Suprapubic skin (tissue), 4 donors: ENCODE results near the gene PNPLA1.

Experiments used
- EP300 ChIP-seq: sonication (generic); formaldehyde crosslinking; IDR thresholded peaks from one replicate; pipeline ENCODE4 v1.6.1; 2017; ENCODE audit warnings: antibody characterized with exemption
- POLR2A ChIP-seq, 2 donors: fragments of 450-650 bp; IDR thresholded peaks; one replicate each; pipeline ENCODE4 v1.6.1; 2017; ENCODE audit warnings: antibody characterized with exemption in 2 of 2, mild to moderate bottlenecking in 2 of 2, moderate library complexity in 2 of 2
- POLR2AphosphoS5 ChIP-seq, 3 donors: sonication (generic); formaldehyde crosslinking; IDR thresholded peaks; one replicate each; pipeline ENCODE4 v1.6.1; 2017; ENCODE audit warnings: antibody characterized with exemption in 3 of 3
- TF ChIP-seq, protein P1 (sequence below), 2 donors: fragments of 200-600 bp in 1 of 2; fragments of 450-650 bp in 1 of 2; sonication (generic) in 1 of 2; IDR thresholded peaks; one replicate each; pipeline ENCODE4 v1.5.1; 2016 to 2019; ENCODE audit warnings: antibody characterized with exemption in 2 of 2, mild to moderate bottlenecking in 1 of 2, moderate library complexity in 1 of 2

DNA sequence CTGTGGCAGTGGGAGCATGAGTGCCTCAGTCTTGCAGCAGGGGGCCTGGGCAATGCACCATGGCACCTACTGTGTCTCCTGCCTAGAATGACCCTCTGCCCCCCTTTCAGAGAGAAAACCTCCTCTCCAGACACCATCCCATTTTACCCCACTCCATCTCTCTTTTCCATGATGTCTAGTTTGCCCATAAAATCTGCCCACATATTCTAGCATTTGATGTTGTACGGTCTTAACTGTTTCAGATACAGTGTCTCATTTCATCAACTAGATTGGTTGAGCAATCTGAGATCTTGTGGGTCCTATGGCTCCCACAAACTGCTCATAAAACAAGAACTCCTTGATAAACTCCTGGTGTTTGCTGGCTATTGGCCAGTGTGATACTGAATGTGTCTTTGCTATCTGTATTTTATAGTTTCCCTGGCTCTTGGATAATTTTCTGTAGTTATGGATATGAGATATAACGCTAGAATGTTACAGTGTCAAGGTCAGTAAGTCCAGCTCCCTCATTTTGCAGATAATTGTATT lies 8.1 kb downstream of the PNPLA1 start:
- TF ChIP-seq EP300 (no peak), POLR2A (IDR thresholded peaks at IDR 0.05) (no peak), POLR2AphosphoS5 (IDR thresholded peaks at IDR 0.05) (no peak)
- TF ChIP-seq, protein P1, sequence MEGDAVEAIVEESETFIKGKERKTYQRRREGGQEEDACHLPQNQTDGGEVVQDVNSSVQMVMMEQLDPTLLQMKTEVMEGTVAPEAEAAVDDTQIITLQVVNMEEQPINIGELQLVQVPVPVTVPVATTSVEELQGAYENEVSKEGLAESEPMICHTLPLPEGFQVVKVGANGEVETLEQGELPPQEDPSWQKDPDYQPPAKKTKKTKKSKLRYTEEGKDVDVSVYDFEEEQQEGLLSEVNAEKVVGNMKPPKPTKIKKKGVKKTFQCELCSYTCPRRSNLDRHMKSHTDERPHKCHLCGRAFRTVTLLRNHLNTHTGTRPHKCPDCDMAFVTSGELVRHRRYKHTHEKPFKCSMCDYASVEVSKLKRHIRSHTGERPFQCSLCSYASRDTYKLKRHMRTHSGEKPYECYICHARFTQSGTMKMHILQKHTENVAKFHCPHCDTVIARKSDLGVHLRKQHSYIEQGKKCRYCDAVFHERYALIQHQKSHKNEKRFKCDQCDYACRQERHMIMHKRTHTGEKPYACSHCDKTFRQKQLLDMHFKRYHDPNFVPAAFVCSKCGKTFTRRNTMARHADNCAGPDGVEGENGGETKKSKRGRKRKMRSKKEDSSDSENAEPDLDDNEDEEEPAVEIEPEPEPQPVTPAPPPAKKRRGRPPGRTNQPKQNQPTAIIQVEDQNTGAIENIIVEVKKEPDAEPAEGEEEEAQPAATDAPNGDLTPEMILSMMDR (IDR thresholded peaks at IDR 0.05) = no peak
